ENCODE data around the gene KLF16. TPM values are rescaled to one million over a fixed set of nuclear protein-coding genes. Genes with fewer than 3 reads are reported as not detected.

Gene KLF16
- total and polyA plus RNA-seq, 9 of the 15 experiments (the other 6 are each of a cell fraction or from before 2014, with no cell fraction given), result 0.04 to 60.4 (median 6.8) TPM

- TF ChIP-seq ATF3 (IDR thresholded peaks at IDR 0.05) (peak; percentile 89), ATF3 (CRISPR knock-in tag; conservative IDR thresholded peaks at IDR 0.05) (no peak), MCM7 (IDR thresholded peaks at IDR 0.05) (no peak), CHD4 (IDR thresholded peaks at IDR 0.05; ENCODE audit: insufficient read depth, insufficient replicate concordance, low read depth, low read length, poor library complexity, severe bottlenecking) (no peak), PPARD (CRISPR knock-in tag; IDR thresholded peaks at IDR 0.05) (no peak), FOXJ3 (CRISPR knock-in tag; IDR thresholded peaks at IDR 0.05) (no peak), ZBTB2 (IDR thresholded peaks at IDR 0.05) (peak; percentile 77), SETDB1 (IDR thresholded peaks at IDR 0.05; ENCODE audit: low read length) (no peak), GTF2E2 (tag; IDR thresholded peaks at IDR 0.05) (no peak), MTA2 (IDR thresholded peaks at IDR 0.05; ENCODE audit: low read depth) (0 out of 2 replicates have a peak, but pooled peaks have one; percentile 8), ZNF707 (CRISPR knock-in tag; conservative IDR thresholded peaks at IDR 0.05) (no peak), ZFP36 (IDR thresholded peaks at IDR 0.05; ENCODE audit: low read depth, low read length, partially characterized antibody) (no peak), SMARCE1 (IDR thresholded peaks at IDR 0.05) (peak; percentile 85), DIDO1 (tag; IDR thresholded peaks at IDR 0.05; ENCODE audit: low read depth) (no peak), MYNN (IDR thresholded peaks at IDR 0.05) (no peak), MYNN (CRISPR knock-in tag; IDR thresholded peaks at IDR 0.05) (no peak), ETV5 (CRISPR knock-in tag; IDR thresholded peaks at IDR 0.05; ENCODE audit: low read depth) (0 out of 2 replicates have a peak, but pooled peaks have one; percentile 12), TOE1 (IDR thresholded peaks at IDR 0.05; ENCODE audit: borderline replicate concordance) (no peak), TOE1 (CRISPR knock-in tag; IDR thresholded peaks at IDR 0.05; ENCODE audit: borderline replicate concordance, low read depth) (no peak), MYBL2 (IDR thresholded peaks at IDR 0.05; ENCODE audit: low read depth) (no peak), MYBL2 (CRISPR knock-in tag; IDR thresholded peaks at IDR 0.05; ENCODE audit: borderline replicate concordance) (no peak), THRB (CRISPR knock-in tag; conservative IDR thresholded peaks at IDR 0.05) (no peak)
These were observed 51.9 kb downstream of the KLF16 start (continued) for GRCh38 chr19:1811472-1811894.
